ENCODE measurements around the gene CLBA1. TPM values are rescaled to one million over a fixed set of nuclear protein-coding genes. Genes with fewer than 3 reads are reported as not detected.

The CLBA1 gene
- total and polyA plus RNA-seq, 11 donors: 0.76 to 3.7 (median 2.6) TPM

- Histone ChIP-seq H3K36me3 (no peaks in the 10 kb centered on the region), H3K27ac (peak overlapping the region; percentile 40 to 87 (median 72)), H3K27me3 (no peaks in the 10 kb centered on the region), H3K9me3 (no peaks in the 10 kb centered on the region), H3K4me3 (peak overlapping the region; percentile 52 to 96 (median 90)), H3K4me1 (peaks cover 0 to 52% (median 20%) of the 10 kb centered on the region in 12 donors)
- 8 to 22% (median 13%) methylated on average over 35 to 75 of the region's 75 CpGs for WGBS, 4 donors
- ATAC-seq (peak in 1 of 4 donors; percentile 6), DNase-seq (peak in 1 of 5 donors; percentile 74)
- intact Hi-C loops (cut with DNase I): loop anchor here in 7 of 10 donors (2.0 to 5.0 kb wide), 4 partner anchors 33 to 43 kb away; partner anchors contain the start of genes CLBA1 (in 3 of the 7) and AHNAK2 (in 1 of the 7)
- TF ChIP-seq CTCF (IDR thresholded peaks at IDR 0.05) (no peak), POLR2A (IDR thresholded peaks at IDR 0.05) (no peak)
Observed at GRCh38 chr14:105019861-105020814, 34.5 kb downstream of the CLBA1 start.

- Histone ChIP-seq H3K4me1 (peaks cover 0 to 61% (median 20%) of the 10 kb centered on the region in 12 donors), H3K36me3 (no peaks in the 10 kb centered on the region), H3K4me3 (peak within 1 kb of the TSS; percentile 52 to 96 (median 90)), H3K27me3 (no peaks in the 10 kb centered on the region), H3K9me3 (no peaks in the 10 kb centered on the region), H3K27ac (peak within 1 kb of the TSS; percentile 40 to 91 (median 82))
- ATAC-seq (peak; percentile 97 to 98 (median 98)), DNase-seq (peak; percentile 97 to 99 (median 98))
- peak in 1 of 2 donors; percentile 74 for TF ChIP-seq POLR2A (IDR thresholded peaks at IDR 0.05)
- TF ChIP-seq CTCF (IDR thresholded peaks at IDR 0.05): peak in 1 of 12 donors; percentile 13
- 0 to 1% (median 0%) methylated on average over 6 to 115 of the region's 115 CpGs for WGBS, 4 donors
- intact Hi-C loops (cut with DNase I): loop anchor here in 7 of 10 donors (2.0 to 5.0 kb wide), 4 partner anchors 34 to 44 kb away; partner anchors contain the start of genes CLBA1 (in 3 of the 7) and AHNAK2 (in 1 of the 7)
Observed at GRCh38 chr14:105020815-105021655, 35.4 kb downstream of the CLBA1 start, which contains the start of gene CDCA4. Gene CDCA4, minus strand, starts transcription at chr14:105021083. Its CDS starts 9,154 bp downstream, at chr14:105011929.

GRCh38 chr14:105021656-105022275 is 36.2 kb downstream of the CLBA1 start:
- ATAC-seq (no peak), DNase-seq (peak in 2 of 5 donors; percentile 36 to 50)
- no peaks in the 10 kb centered on the region for H3K9me3 ChIP-seq
- no peaks in the 10 kb centered on the region for H3K27me3 ChIP-seq
- H3K4me1 ChIP-seq: peaks cover 0 to 68% (median 20%) of the 10 kb centered on the region in 12 donors
- 9 to 17% (median 12%) methylated on average over 15 to 20 of the region's 20 CpGs for WGBS, 4 donors
- H3K27ac ChIP-seq: peak overlapping the region in 11 of 12 donors; percentile 59 to 91 (median 79)
- peak overlapping the region; percentile 52 to 93 (median 76) for H3K4me3 ChIP-seq
- no peaks in the 10 kb centered on the region for H3K36me3 ChIP-seq
- TF ChIP-seq CTCF (IDR thresholded peaks at IDR 0.05) (no peak), POLR2A (IDR thresholded peaks at IDR 0.05) (no peak)
- intact Hi-C loops (cut with DNase I): loop anchor here in 7 of 10 donors (2.0 to 5.0 kb wide), 4 partner anchors 34 to 44 kb away; partner anchors contain the start of genes CLBA1 (in 3 of the 7) and AHNAK2 (in 1 of the 7)

Measured in heart left ventricle (tissue), 16 donors.